HEK293T (cell line): ENCODE measurements around the gene CELF5.

Experiments used
- ARNT ChIP-seq: fragments of 450-650 bp; IDR thresholded peaks from 2 replicates; pipeline ENCODE4 v1.6.1; 2017; ENCODE audit warnings: mild to moderate bottlenecking
- BHLHE40 ChIP-seq: fragments of 450-650 bp; IDR thresholded peaks from 2 replicates; pipeline ENCODE4 v1.6.1; 2016; ENCODE audit warnings: mild to moderate bottlenecking, moderate library complexity, borderline replicate concordance
- ELF4 ChIP-seq: fragments of 450-650 bp; IDR thresholded peaks from 2 replicates; pipeline ENCODE4 v1.6.1; 2017; ENCODE audit warnings: antibody characterized with exemption
- FOXM1 ChIP-seq: fragments of 450-650 bp; IDR thresholded peaks from 2 replicates; pipeline ENCODE4 v1.6.1; 2017; ENCODE audit warnings: mild to moderate bottlenecking, borderline replicate concordance
- L3MBTL2 ChIP-seq: fragments of 450-650 bp; conservative IDR thresholded peaks from 2 replicates; pipeline ENCODE4 v1.6.1; 2016; ENCODE audit warnings: mild to moderate bottlenecking
- LEF1 ChIP-seq: fragments of 450-650 bp; IDR thresholded peaks from 2 replicates; pipeline ENCODE4 v1.6.1; 2017; ENCODE audit warnings: mild to moderate bottlenecking, borderline replicate concordance
- SP1 ChIP-seq: fragments of 450-650 bp; IDR thresholded peaks from 2 replicates; pipeline ENCODE4 v1.6.1; 2017
- SUZ12 ChIP-seq: fragments of 450-650 bp; IDR thresholded peaks from 2 replicates; pipeline ENCODE4 v1.6.1; 2016; ENCODE audit warnings: mild to moderate bottlenecking
- TF ChIP-seq, protein P1 (sequence below): fragments of 450-650 bp; IDR thresholded peaks from 2 replicates; pipeline ENCODE4 v1.6.1; 2016

GRCh38 chr19:3201072-3201700 is 23.3 kb upstream of the CELF5 start:
- TF ChIP-seq, protein P1, sequence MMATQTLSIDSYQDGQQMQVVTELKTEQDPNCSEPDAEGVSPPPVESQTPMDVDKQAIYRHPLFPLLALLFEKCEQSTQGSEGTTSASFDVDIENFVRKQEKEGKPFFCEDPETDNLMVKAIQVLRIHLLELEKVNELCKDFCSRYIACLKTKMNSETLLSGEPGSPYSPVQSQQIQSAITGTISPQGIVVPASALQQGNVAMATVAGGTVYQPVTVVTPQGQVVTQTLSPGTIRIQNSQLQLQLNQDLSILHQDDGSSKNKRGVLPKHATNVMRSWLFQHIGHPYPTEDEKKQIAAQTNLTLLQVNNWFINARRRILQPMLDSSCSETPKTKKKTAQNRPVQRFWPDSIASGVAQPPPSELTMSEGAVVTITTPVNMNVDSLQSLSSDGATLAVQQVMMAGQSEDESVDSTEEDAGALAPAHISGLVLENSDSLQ = no peak
- TF ChIP-seq ARNT = no peak
- no peak for TF ChIP-seq LEF1
- TF ChIP-seq SUZ12 = no peak
- TF ChIP-seq BHLHE40 = no peak
- no peak for TF ChIP-seq ELF4
- no peak for TF ChIP-seq SP1
- TF ChIP-seq L3MBTL2 = no peak
- no peak for TF ChIP-seq FOXM1
